Measurements from ENCODE around the gene TMEM115. TPM values are rescaled to one million over a fixed set of nuclear protein-coding genes. Genes with fewer than 3 reads are reported as not detected.

TMEM115 gene
- total RNA-seq, 4 donors from 2014 or later, result 60.7 to 85.3 (median 70.2) TPM

DNA sequence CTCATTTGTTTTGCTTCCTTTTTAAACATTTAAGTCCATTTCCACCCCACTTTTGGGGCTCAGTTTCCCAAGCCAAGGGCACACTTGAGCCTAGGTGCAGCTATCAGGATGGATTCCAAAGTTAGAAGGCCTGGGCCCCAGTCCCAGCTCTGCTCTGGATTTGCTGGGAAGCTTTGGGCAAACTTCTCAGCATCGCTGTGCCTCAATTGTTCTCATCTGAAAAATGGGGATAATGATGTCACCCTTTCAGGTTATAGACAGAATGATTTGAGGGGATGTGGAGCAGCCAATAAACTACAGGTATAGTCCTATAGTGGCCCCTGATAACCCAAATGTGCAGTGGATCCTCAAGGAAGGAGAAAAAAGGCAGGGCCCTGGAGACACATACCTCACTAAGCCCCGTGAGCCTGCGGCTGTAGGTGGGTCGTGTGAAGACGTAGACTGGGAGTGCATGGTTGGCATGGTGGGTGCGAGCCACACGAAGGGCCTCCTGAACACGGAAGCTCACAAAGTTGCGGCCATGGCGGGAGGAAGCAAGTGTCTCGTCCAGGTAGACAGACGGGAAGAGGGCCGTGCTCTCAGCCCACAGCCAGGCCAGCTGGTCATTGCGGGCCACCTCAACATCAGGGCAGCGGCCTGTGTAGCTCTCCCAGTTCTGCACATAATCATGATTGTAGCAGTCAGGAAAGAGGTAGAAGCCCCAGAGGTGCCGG, 40.0 kb downstream of the TMEM115 start:
- 87% methylated on average over 14 of the region's 16 CpGs for WGBS
- peaks cover 89% of the 10 kb centered on the region for H3K4me1 ChIP-seq
- H3K27ac ChIP-seq, result no peak overlapping the region
- H3K27me3 ChIP-seq, result no peaks in the 10 kb centered on the region
- peaks cover 19% of the 10 kb centered on the region for H3K36me3 ChIP-seq
- DNase-seq (ENCODE audit: low spot score in 2 of 2), result peak in 1 of 2 donors; percentile 63
- TF ChIP-seq POLR2AphosphoS5 (IDR thresholded peaks at IDR 0.05) (no peak), EP300 (IDR thresholded peaks at IDR 0.05) (no peak), POLR2A (IDR thresholded peaks at IDR 0.05) (no peak)
- TF ChIP-seq, protein P1, sequence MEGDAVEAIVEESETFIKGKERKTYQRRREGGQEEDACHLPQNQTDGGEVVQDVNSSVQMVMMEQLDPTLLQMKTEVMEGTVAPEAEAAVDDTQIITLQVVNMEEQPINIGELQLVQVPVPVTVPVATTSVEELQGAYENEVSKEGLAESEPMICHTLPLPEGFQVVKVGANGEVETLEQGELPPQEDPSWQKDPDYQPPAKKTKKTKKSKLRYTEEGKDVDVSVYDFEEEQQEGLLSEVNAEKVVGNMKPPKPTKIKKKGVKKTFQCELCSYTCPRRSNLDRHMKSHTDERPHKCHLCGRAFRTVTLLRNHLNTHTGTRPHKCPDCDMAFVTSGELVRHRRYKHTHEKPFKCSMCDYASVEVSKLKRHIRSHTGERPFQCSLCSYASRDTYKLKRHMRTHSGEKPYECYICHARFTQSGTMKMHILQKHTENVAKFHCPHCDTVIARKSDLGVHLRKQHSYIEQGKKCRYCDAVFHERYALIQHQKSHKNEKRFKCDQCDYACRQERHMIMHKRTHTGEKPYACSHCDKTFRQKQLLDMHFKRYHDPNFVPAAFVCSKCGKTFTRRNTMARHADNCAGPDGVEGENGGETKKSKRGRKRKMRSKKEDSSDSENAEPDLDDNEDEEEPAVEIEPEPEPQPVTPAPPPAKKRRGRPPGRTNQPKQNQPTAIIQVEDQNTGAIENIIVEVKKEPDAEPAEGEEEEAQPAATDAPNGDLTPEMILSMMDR (IDR thresholded peaks at IDR 0.05), result no peak
- H3K4me3 ChIP-seq, result peak overlapping the region; percentile 93
- H3K9me3 ChIP-seq, result no peaks in the 10 kb centered on the region

DNA sequence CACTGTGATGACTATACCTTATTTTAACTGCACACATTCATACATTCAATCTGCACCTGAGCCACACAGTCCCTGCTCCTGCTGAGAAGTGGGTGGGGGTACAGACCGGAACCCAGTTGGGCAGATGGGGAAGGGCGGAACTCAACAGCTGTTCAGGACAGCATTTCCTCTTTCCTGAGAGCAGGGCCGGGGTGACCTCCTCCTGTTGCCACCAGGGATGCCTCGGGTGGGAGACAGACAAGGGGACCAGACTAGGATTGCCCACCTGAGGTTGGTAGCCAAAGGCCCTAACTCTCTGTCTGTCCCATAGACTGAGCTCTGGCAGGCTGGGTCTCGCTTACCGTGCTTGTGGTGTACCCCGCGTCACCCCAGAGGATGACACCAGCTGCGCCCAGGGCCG, 40.7 kb downstream of the TMEM115 start:
- Histone ChIP-seq H3K36me3 (peaks cover 19% of the 10 kb centered on the region), H3K27me3 (no peaks in the 10 kb centered on the region), H3K27ac (peak overlapping the region; percentile 89), H3K4me3 (peak overlapping the region; percentile 93), H3K4me1 (peaks cover 87% of the 10 kb centered on the region), H3K9me3 (no peaks in the 10 kb centered on the region)
- no peak for TF ChIP-seq POLR2A (IDR thresholded peaks at IDR 0.05)
- TF ChIP-seq, protein P1 (IDR thresholded peaks at IDR 0.05), result no peak
- TF ChIP-seq POLR2AphosphoS5 (IDR thresholded peaks at IDR 0.05), result no peak
- no peak for TF ChIP-seq EP300 (IDR thresholded peaks at IDR 0.05)
- DNase-seq (ENCODE audit: low spot score in 2 of 2), result no peak
- 85% methylated on average over 10 of the region's 10 CpGs for WGBS

DNA sequence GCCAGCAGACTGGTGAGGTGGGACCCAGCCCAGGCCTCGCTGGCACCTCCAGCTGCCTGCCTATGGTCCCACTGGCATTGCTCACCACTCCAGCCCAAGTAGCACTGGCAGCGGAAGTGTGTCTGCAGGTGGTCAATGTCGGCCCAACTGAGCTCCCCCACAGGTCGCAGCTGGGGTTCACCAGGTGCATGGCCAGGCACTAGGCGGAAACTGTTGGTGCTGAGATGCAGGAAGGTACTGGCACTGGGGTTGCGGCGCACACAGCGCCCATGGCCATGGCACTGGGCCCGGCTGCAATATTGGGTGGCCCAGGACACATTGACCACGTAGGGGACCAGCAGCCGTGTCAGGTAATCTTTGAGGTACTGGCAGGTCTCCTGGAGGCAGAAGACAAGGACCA, 41.2 kb downstream of the TMEM115 start:
- 71% methylated on average over 8 of the region's 11 CpGs for WGBS
- H3K36me3 ChIP-seq, result peaks cover 19% of the 10 kb centered on the region
- no peak for TF ChIP-seq EP300 (IDR thresholded peaks at IDR 0.05)
- no peak for TF ChIP-seq POLR2AphosphoS5 (IDR thresholded peaks at IDR 0.05)
- no peak for TF ChIP-seq POLR2A (IDR thresholded peaks at IDR 0.05)
- TF ChIP-seq, protein P1 (IDR thresholded peaks at IDR 0.05), result no peak

DNA sequence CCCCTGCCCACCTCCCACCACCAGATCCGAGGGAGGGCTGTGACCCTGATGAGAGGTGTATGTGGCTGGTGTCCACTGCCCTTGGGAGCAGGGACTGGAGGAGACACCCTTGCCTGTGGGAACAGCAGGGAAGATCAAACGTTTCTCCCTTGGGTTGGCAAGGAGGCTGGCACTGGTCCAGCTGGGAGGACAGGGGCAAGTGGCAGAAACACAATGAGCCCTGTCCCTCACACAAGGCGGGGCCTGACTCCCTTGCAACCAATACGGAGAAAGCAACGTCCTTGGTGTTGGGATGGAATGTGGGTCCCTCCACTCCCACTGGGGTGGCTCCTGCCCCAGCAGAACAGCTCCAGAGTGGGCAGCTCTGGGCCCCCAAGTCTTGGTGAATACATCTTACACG, 42.0 kb downstream of the TMEM115 start:
- 100% methylated on average over 1 of the region's 6 CpGs for WGBS
- TF ChIP-seq POLR2A (IDR thresholded peaks at IDR 0.05) (no peak), POLR2AphosphoS5 (IDR thresholded peaks at IDR 0.05) (no peak)
- TF ChIP-seq, protein P1 (IDR thresholded peaks at IDR 0.05), result no peak
- peak overlapping the region; percentile 93 for H3K4me3 ChIP-seq
- H3K4me1 ChIP-seq, result peaks cover 79% of the 10 kb centered on the region
- peak in 1 of 2 donors; percentile 78 for DNase-seq (ENCODE audit: low spot score in 2 of 2)
- H3K27me3 ChIP-seq, result no peaks in the 10 kb centered on the region
- peak overlapping the region; percentile 89 for H3K27ac ChIP-seq
- H3K9me3 ChIP-seq, result no peaks in the 10 kb centered on the region
- H3K36me3 ChIP-seq, result peaks cover 19% of the 10 kb centered on the region

More for the DNA sequence above, 41.2 kb downstream of the TMEM115 start:
- H3K4me3 ChIP-seq, result peak overlapping the region; percentile 93
- no peak for DNase-seq (ENCODE audit: low spot score in 2 of 2)
- peak overlapping the region; percentile 89 for H3K27ac ChIP-seq
- no peaks in the 10 kb centered on the region for H3K27me3 ChIP-seq
- peaks cover 86% of the 10 kb centered on the region for H3K4me1 ChIP-seq
- no peaks in the 10 kb centered on the region for H3K9me3 ChIP-seq

DNA sequence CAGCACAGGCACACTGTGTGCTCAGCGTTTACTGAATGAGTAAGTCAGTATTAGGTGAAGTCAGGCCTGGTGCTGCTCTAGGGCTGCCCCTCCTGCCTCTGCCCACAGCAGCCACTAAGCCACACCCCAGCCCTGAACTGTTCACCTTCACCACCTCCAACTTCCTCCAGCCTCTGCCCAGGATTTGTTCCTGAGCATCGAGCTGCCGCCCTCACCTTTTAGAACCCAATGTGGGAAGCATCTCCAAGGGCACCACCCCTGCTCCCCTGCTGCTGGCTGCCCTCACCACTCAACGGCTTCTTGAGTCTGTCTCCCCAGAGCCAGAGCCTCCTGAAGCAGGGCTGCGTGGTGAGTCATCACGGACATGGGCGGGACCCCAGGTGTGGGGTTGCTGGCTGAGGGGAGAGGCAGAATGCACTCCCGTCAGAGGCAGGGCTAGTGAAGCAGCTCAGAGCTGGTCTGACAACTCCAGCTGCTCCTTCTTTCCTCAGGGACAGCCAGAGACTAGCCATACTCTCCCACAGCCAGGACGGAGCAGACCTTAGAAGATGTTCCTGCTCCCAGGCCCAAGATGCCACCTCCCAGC, 42.6 kb downstream of the TMEM115 start:
- no peaks in the 10 kb centered on the region for H3K27me3 ChIP-seq
- peaks cover 19% of the 10 kb centered on the region for H3K36me3 ChIP-seq
- 24% methylated on average over 3 of the region's 9 CpGs for WGBS
- H3K4me1 ChIP-seq, result peaks cover 77% of the 10 kb centered on the region
- H3K9me3 ChIP-seq, result no peaks in the 10 kb centered on the region
- DNase-seq (ENCODE audit: low spot score in 2 of 2), result peak; percentile 88
- H3K27ac ChIP-seq, result peak overlapping the region; percentile 89
- TF ChIP-seq, protein P1 (IDR thresholded peaks at IDR 0.05), result no peak
- peak in 2 of 3 donors; percentile 25 to 66 for TF ChIP-seq POLR2AphosphoS5 (IDR thresholded peaks at IDR 0.05)
- H3K4me3 ChIP-seq, result peak overlapping the region; percentile 93
